ENCODE results near the gene ADGRL3. TPM values are rescaled to one million over a fixed set of nuclear protein-coding genes. Genes with fewer than 3 reads are reported as not detected.
"Not testable (repeated sequence)": the region's sequence is repeated elsewhere in the genome, so short reads cannot be mapped to it uniquely, and the experiment has no call there.

The ADGRL3 gene
- total RNA-seq, 2 experiments from 2014 or later, result not detected

GRCh38 chr4:61336916-61337315, 136.8 kb downstream of the ADGRL3 start:
- Mint-ChIP-seq H3K4me3 (no peak overlapping the region), H3K9me3 (no peaks in the 10 kb centered on the region), H3K27me3 (no peaks in the 10 kb centered on the region), H3K36me3 (ENCODE audit: low read depth) (no peaks in the 10 kb centered on the region), H3K27ac (no peak overlapping the region), H3K4me1 (ENCODE audit: low read depth) (no peaks in the 10 kb centered on the region)
- no peak for TF ChIP-seq CTCF (IDR thresholded peaks at IDR 0.05)
- intact Hi-C loops (cut with micrococcal nuclease), result no loop called here
- POLR2A ChIA-PET, result no interaction called here
- no peak for DNase-seq
- CTCF ChIA-PET, result no interaction called here
- no peak for ATAC-seq

- no peak for DNase-seq
- Mint-ChIP-seq H3K4me1 (ENCODE audit: low read depth) (no peaks in the 10 kb centered on the region), H3K9me3 (peaks cover 2% of the 10 kb centered on the region), H3K36me3 (ENCODE audit: low read depth) (no peaks in the 10 kb centered on the region), H3K27ac (no peak overlapping the region), H3K4me3 (no peak overlapping the region), H3K27me3 (no peaks in the 10 kb centered on the region)
- ChIA-PET CTCF (no interaction called here), POLR2A (no interaction called here)
- no peak for TF ChIP-seq CTCF (IDR thresholded peaks at IDR 0.05)
- ATAC-seq, result no peak
- intact Hi-C loops (cut with micrococcal nuclease), result no loop called here
These were observed 141.9 kb downstream of the ADGRL3 start for GRCh38 chr4:61342061-61342460.

GRCh38 chr4:61350932-61351331, 150.8 kb downstream of the ADGRL3 start:
- TF ChIP-seq CTCF (IDR thresholded peaks at IDR 0.05), result no peak
- ATAC-seq, result no peak
- H3K4me1 Mint-ChIP-seq (ENCODE audit: low read depth), result no peaks in the 10 kb centered on the region
- no peaks in the 10 kb centered on the region for H3K27me3 Mint-ChIP-seq
- DNase-seq, result no peak
- ChIA-PET POLR2A (no interaction called here), CTCF (no interaction called here)
- no peak overlapping the region for H3K4me3 Mint-ChIP-seq
- intact Hi-C loops (cut with micrococcal nuclease), result no loop called here
- no peak overlapping the region for H3K27ac Mint-ChIP-seq
- peaks cover 4% of the 10 kb centered on the region for H3K9me3 Mint-ChIP-seq
- H3K36me3 Mint-ChIP-seq (ENCODE audit: low read depth), result no peaks in the 10 kb centered on the region

GRCh38 chr4:61356696-61357095, 156.6 kb downstream of the ADGRL3 start:
- Mint-ChIP-seq H3K27ac (no peak overlapping the region), H3K4me1 (ENCODE audit: low read depth) (no peaks in the 10 kb centered on the region), H3K27me3 (no peaks in the 10 kb centered on the region), H3K36me3 (ENCODE audit: low read depth) (no peaks in the 10 kb centered on the region), H3K4me3 (no peak overlapping the region), H3K9me3 (peaks cover 10% of the 10 kb centered on the region)
- intact Hi-C loops (cut with micrococcal nuclease), result no loop called here
- DNase-seq (no peak), ATAC-seq (no peak)
- POLR2A ChIA-PET, result no interaction called here
- CTCF ChIA-PET, result no interaction called here
- no peak for TF ChIP-seq CTCF (IDR thresholded peaks at IDR 0.05)

- TF ChIP-seq CTCF (IDR thresholded peaks at IDR 0.05), result no peak
- no peaks in the 10 kb centered on the region for H3K4me1 Mint-ChIP-seq (ENCODE audit: low read depth)
- no peak overlapping the region for H3K4me3 Mint-ChIP-seq
- no peak for ATAC-seq
- no peaks in the 10 kb centered on the region for H3K36me3 Mint-ChIP-seq (ENCODE audit: low read depth)
- DNase-seq, result no peak
- ChIA-PET POLR2A (no interaction called here), CTCF (no interaction called here)
- H3K27me3 Mint-ChIP-seq, result no peaks in the 10 kb centered on the region
- intact Hi-C loops (cut with micrococcal nuclease), result no loop called here
- H3K27ac Mint-ChIP-seq, result no peak overlapping the region
- peaks cover 6% of the 10 kb centered on the region for H3K9me3 Mint-ChIP-seq
These were observed 159.2 kb downstream of the ADGRL3 start for GRCh38 chr4:61359301-61359700.

GRCh38 chr4:61372817-61373216, 172.7 kb downstream of the ADGRL3 start:
- H3K36me3 Mint-ChIP-seq (ENCODE audit: low read depth); intact Hi-C loops (cut with micrococcal nuclease); H3K4me3 Mint-ChIP-seq; H3K4me1 Mint-ChIP-seq (ENCODE audit: low read depth); ATAC-seq; H3K9me3 Mint-ChIP-seq; DNase-seq; H3K27ac Mint-ChIP-seq; H3K27me3 Mint-ChIP-seq; POLR2A ChIA-PET; CTCF ChIA-PET: not testable (repeated sequence)
